GM18526 (cell line): ENCODE measurements around the gene KRTAP10-11.

Experiments used
- POLR2A ChIP-seq: IDR thresholded peaks from 3 replicates; pipeline ENCODE4 v1.6.1; 2011; ENCODE audit not compliant: insufficient read length; ENCODE audit errors: extremely low read depth

KRTAP10-11 gene

DNA sequence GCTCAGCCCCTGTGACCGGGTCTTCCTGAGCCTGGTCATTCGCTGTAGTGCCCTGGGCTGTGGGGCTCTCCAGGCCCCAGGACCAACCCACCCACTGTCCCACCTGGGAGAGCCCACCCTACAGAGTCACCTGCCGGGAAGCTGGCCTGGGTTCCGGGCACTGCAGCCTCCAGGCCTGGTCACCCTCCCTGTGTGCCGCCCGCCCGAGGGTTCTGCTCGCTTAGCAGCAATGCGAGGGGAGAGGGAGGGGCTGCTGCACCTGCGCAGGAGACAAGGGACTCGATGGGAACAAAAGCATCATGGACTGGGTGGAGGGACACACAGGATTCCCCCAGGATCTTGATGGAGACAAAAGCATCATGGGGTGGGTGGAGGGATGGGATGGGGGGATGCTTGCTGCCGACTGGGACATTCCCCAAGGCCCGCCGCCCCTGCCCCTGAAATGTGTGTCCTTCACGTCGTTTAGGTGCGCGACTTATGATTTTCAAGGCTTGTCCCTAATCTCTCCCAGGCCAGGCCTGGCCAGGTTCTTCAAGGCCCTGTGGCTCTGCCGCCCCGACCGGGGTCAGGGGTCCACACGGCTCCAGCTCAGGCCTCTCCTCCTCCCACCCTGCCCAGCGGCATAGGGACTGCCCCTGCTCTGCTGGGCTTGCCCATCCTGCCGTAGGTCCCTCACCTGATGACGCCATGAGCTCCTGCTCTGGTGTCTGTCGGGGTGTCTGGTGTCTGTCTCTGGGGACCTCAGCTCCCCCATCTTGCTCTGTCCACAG lies 32.6 kb upstream of the KRTAP10-11 start:
- no peak for TF ChIP-seq POLR2A

DNA sequence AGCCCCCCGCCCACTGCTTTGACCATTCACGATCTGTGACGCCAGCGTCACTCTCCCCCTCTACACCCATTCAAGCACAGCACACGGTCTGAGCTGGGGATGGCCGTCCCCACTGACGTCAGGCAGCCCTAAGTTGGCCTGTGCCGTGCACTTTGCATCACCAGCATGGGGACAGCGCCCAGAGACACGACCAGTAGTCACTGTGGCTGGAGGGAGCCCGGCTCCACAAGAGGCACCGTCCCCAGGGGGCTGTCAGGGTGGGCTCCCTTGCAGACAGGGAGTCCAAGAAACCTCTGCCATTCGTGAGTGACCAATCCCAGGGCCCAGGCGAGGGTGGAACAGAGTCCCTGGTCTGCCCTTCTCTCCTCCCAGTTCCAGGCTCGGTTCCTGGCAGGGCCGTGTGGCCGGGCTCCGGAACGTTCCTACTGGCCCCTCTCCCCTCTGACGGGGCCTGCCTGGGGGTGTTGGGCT lies 32.0 kb upstream of the KRTAP10-11 start:
- no peak for TF ChIP-seq POLR2A

GRCh38 chr21:44614961-44615391 lies 31.2 kb upstream of the KRTAP10-11 start:
- TF ChIP-seq POLR2A, result no peak

- TF ChIP-seq POLR2A, result no peak
These were observed 30.7 kb upstream of the KRTAP10-11 start for GRCh38 chr21:44615466-44615865.

- no peak for TF ChIP-seq POLR2A
These were observed 30.2 kb upstream of the KRTAP10-11 start for GRCh38 chr21:44615911-44616590.

GRCh38 chr21:44616591-44616926 lies 29.7 kb upstream of the KRTAP10-11 start:
- no peak for TF ChIP-seq POLR2A

- TF ChIP-seq POLR2A, result no peak
These were observed 29.1 kb upstream of the KRTAP10-11 start for GRCh38 chr21:44617071-44617501.

- TF ChIP-seq POLR2A, result no peak
These were observed 27.7 kb upstream of the KRTAP10-11 start for GRCh38 chr21:44618504-44618903.

DNA sequence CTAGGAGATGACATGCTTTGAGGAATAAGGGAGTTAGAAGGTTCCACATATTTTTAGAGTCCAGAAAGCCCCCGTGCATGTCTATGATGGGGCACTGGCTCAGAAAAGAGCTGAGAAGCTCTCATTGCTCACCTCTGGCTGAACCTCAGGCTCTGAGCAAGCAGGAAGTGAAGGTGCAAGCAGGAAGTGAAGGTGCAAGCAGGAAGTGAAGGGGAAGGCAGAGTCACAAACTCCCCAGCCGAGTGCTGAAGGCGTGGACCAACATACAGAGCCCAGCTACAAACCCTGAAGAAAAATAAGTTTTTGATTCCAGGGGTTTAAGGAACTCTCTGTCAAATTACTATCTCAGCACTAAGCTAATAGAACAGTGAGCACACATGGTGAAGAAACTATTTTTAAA lies 27.3 kb upstream of the KRTAP10-11 start:
- TF ChIP-seq POLR2A, result no peak

GRCh38 chr21:44619886-44620285 lies 26.3 kb upstream of the KRTAP10-11 start:
- no peak for TF ChIP-seq POLR2A

DNA sequence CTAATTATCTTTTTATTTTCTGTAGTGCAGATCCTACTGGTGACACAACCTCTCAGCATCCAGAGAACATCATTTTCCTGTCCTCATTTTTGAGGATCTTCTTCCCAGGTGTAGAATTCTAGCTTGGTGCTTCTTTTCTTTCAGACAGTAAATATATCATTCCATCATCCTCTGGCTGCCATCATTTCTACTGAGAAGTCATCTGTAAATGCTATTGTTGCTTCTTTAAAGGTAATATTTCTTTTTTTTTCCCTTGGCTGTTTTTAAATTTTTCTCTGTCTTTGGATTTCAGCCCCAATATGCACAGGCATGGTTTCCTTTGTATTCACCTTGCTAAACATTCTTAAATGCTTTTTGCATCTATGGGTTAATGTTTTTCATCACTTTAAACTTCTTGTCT lies 22.6 kb upstream of the KRTAP10-11 start:
- no peak for TF ChIP-seq POLR2A

GRCh38 chr21:44625756-44626155 lies 20.5 kb upstream of the KRTAP10-11 start:
- no peak for TF ChIP-seq POLR2A

DNA sequence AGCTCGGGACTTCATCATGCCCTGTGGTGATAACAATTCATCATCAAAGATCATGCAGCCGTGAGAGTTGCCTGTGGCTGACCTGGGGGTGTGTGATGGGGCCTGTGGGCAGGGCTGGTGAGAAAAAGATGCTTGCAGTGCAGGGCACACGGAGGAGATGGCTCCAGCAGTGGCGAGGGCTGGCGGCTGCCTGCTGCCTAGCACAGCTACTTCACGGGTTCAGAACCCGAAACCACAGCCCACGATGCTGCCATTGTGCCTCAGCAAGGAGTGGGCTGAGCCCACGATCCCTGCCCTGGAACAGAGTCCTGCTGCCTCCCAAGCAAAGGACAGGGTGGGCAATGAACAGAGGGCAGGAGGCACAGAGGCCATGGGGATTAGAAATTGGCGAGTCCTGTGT lies 20.0 kb upstream of the KRTAP10-11 start:
- no peak for TF ChIP-seq POLR2A

DNA sequence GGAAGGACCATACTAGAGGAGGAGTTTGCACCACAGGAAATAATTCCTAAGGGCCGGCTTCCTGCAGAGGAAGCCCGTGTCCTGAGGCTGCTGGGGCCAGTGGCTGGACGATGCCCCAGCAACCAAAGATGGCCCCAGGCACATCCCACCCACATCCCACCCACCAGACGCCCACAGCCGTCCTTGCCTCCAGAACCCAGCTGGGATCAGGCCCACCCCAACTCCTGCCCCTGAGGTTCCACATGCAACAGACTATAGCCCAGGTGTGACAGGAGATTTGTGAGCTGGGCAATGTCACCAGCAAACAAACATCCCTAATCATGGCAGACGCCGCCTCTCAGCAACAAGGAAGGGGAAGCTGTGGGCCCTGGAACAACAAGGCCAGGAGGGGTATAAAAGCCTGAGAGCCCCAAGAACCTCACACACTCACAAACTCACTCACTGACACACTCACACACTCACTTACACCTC lies 19.5 kb upstream of the KRTAP10-11 start, which contains the start of gene KRTAP10-9:
Gene KRTAP10-9, plus strand, starts transcription at position 421 of the 471 bp plus-strand sequence. CDS start 79 bp downstream, outside the sequence.
- no peak for TF ChIP-seq POLR2A

DNA sequence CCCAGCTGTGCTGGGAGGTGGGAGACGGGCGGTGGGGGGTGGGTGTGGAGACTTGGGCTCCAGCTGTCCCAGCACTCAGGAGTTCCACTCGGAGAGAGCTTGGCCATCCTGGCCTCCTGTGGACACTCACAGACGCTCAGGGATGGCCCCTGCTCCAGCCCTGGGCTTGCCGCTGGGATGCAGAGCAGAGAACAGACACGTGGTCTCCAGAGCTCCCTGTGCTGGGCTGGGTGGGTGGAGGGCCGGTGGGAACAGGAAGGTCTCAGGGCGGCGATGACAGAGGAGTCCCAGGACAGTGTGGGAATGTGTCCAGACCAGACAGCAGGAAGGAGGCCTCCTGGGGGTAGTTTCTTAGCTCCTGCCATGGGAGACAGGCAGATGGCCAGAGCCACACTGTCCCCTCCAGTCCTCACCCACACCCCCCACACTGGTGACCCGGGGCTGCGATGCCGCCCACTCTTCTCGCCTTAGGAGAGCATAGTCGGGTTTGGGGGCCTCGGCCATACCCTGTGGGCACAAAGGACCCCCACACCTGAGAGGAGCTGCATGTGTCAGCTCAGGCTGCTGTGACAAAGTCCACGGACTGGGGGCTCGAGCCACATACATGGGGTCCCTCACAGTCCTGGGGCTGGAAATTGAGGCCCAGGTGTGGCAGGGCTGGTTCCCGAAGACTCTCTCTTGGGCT lies 17.4 kb upstream of the KRTAP10-11 start:
- no peak for TF ChIP-seq POLR2A

DNA sequence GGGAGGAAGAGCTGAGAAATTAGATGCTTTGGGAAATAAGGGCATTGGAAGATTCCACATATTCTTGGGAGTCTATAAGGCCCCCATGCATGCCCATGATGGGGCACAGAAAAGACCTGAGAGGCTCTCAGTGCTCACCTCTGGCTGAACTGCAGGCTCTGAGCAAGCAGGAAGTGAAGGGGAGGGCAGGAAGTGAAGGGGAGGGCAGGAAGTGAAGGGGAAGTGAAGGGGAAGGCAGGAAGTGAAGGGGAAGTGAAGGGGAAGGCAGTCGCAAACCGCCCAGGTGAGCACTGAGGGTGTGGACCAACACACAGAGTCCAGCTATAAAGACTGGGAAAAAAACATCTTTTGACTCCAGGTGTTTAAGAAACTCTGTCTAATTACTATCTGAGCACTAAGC lies 15.8 kb upstream of the KRTAP10-11 start:
- no peak for TF ChIP-seq POLR2A
